GM12878 (cell line): ENCODE data around the gene FSIP1. TPM values are rescaled to one million over a fixed set of nuclear protein-coding genes. Genes with fewer than 3 reads are reported as not detected.

Experiments used
- ATAC-seq: fragments of 200-7000 bp; cut with Tn5 transposase; 3 replicates; pipeline ENCODE4 v1.9.1; 2020; ENCODE audit warnings: mild to moderate bottlenecking, moderate library complexity
- BruUV-seq: library from RNA; stranded (reverse); fragments of 400-500 nt; replicated peaks from 2 replicates; lab custom pipeline; 2021; lab: Mats Ljungman, UMichigan
- CTCF ChIA-PET: fragments of 300-600 bp; sonication (Branson Sonifier 250); formaldehyde crosslinking; extraction: SDS; loops from one replicate; lab custom pipeline; 2021; ENCODE audit warnings: inconsistent platforms; lab: Yijun Ruan, JAX
- POLR2A ChIA-PET: fragments of 350-600 bp; formaldehyde crosslinking; extraction: SDS; loops from one replicate; lab custom pipeline; 2021; ENCODE audit warnings: inconsistent platforms; lab: Charles Lee
- RAD21 ChIA-PET: fragments of 300-600 bp; sonication (Branson Sonifier 250); formaldehyde crosslinking; loops from one replicate; lab custom pipeline; 2023; ENCODE audit warnings: antibody characterized with exemption; ENCODE audit not compliant: unreplicated experiment; lab: Charles Lee
- SMC1A ChIA-PET: fragments of 300-600 bp; sonication (Branson Sonifier 250); formaldehyde crosslinking; loops from one replicate; lab custom pipeline; 2023; ENCODE audit not compliant: unreplicated experiment, uncharacterized antibody; lab: Charles Lee
- DNase-seq: peaks from one replicate; pipeline ENCODE4 v3.0.0-alpha.2; 2011; ENCODE audit warnings: low read depth, low spot score
- FAIRE-seq: peaks from 3 replicates; lab custom pipeline; 2011; peaks lifted over from hg19 to GRCh38; lab: Jason Lieb, UNC
- H2AFZ ChIP-seq: 2 replicates; pipeline ENCODE4 v1.6.0; 2011; ENCODE audit warnings: low read depth, low read length, control low read depth; ENCODE audit not compliant: control insufficient read depth
- H3K27ac ChIP-seq: 2 replicates; pipeline ENCODE4 v1.5.1; 2011; ENCODE audit warnings: control low read depth; ENCODE audit not compliant: control insufficient read depth, insufficient read depth
- H3K27me3 ChIP-seq, 2 experiments: replicated peaks in 1 of 2; 2 replicates each; pipeline versions ENCODE4 v1.6.0 to v1.6.1; 2011; ENCODE audit warnings: low read length in 1 of 2; ENCODE audit not compliant: control insufficient read depth in 2 of 2, insufficient read depth in 2 of 2
- H3K36me3 ChIP-seq, 2 experiments: 2 replicates each; pipeline ENCODE4 v1.5.1; 2011; ENCODE audit warnings: low read length in 1 of 2; ENCODE audit not compliant: control insufficient read depth in 2 of 2, insufficient read depth in 2 of 2
- H3K4me1 ChIP-seq: 2 replicates; pipeline ENCODE4 v1.6.1; 2011; ENCODE audit warnings: mild to moderate bottlenecking, low read length, moderate library complexity, mixed read lengths; ENCODE audit not compliant: control insufficient read depth, insufficient read depth
- H3K4me2 ChIP-seq: 2 replicates; pipeline ENCODE4 v1.6.0; 2011; ENCODE audit warnings: control low read depth; ENCODE audit not compliant: control insufficient read depth, insufficient read depth
- H3K4me3 ChIP-seq: fragments of 200-600 bp; sonication (generic); 2 replicates; pipeline ENCODE4 v1.5.1; 2016
- H3K79me2 ChIP-seq: 2 replicates; pipeline ENCODE4 v1.6.0; 2011; ENCODE audit warnings: low read length; ENCODE audit not compliant: control insufficient read depth, insufficient read depth
- H3K9ac ChIP-seq: 2 replicates; pipeline ENCODE4 v1.8.0; 2011; ENCODE audit warnings: low read length, control low read depth, mixed read lengths; ENCODE audit not compliant: control insufficient read depth, insufficient read depth
- H3K9me3 ChIP-seq: replicated peaks from 3 replicates; pipeline ENCODE4 v1.5.1; 2011; ENCODE audit warnings: mild to moderate bottlenecking, low read length; ENCODE audit not compliant: control insufficient read depth, insufficient read depth
- H4K20me1 ChIP-seq: 2 replicates; pipeline ENCODE4 v1.6.0; 2011; ENCODE audit not compliant: control insufficient read depth, insufficient read depth
- DPF2 ChIP-seq: fragments of 450-650 bp; IDR thresholded peaks from 2 replicates; pipeline ENCODE4 v1.6.1; 2017; ENCODE audit warnings: mild to moderate bottlenecking
- EGR1 ChIP-seq, 2 experiments: IDR thresholded peaks; 1 replicate in 1 of 2; 2 replicates in 1 of 2; pipeline ENCODE4 v1.6.1; 2011 to 2012; ENCODE audit warnings: low read depth in 2 of 2, low read length in 2 of 2, borderline replicate concordance in 1 of 2, mild to moderate bottlenecking in 1 of 2, moderate library complexity in 1 of 2
- ESRRA ChIP-seq: IDR thresholded peaks from 2 replicates; pipeline ENCODE4 v1.6.1; 2012; ENCODE audit warnings: mild to moderate bottlenecking, low read length, improper control_type of control experiment
- HDAC6 ChIP-seq: fragments of 200-600 bp; sonication (generic); IDR thresholded peaks from one replicate; pipeline ENCODE4 v1.8.0; 2017; ENCODE audit warnings: antibody characterized with exemption; ENCODE audit not compliant: unreplicated experiment
- SIN3A ChIP-seq: IDR thresholded peaks from 2 replicates; pipeline ENCODE4 v1.6.1; 2012; ENCODE audit warnings: low read depth, low read length, improper control_type of control experiment
- TARDBP ChIP-seq: IDR thresholded peaks from 2 replicates; pipeline ENCODE4 v1.6.1; 2016; ENCODE audit warnings: borderline replicate concordance
- WRNIP1 ChIP-seq: IDR thresholded peaks from 2 replicates; pipeline ENCODE4 v1.6.1; 2011; ENCODE audit warnings: low read depth, low read length, improper control_type of control experiment, borderline replicate concordance
- WGBS: methylation state at CpG from one replicate; pipeline ENCODE4 v1.1.6; 2016; ENCODE audit warnings: low lambda C conversion rate; ENCODE audit not compliant: insufficient replicate concordance, insufficient coverage; ENCODE audit errors: missing lambda C conversion rate; 5-methylcytosine and 5-hydroxymethylcytosine counted together
- in situ Hi-C: fragments of 300-500 bp; cut with MboI; formaldehyde crosslinking; loops from 9 replicates; pipeline ENCODE4 v1.14.3; 2018; ENCODE audit warnings: mixed read lengths
- intact Hi-C: fragments of 100-400 bp; cut with micrococcal nuclease; formaldehyde crosslinking; loops from one replicate; pipeline ENCODE4 v1.14.2; 2022; ENCODE audit not compliant: unreplicated experiment
- polyA plus RNA-seq, 11 experiments: library from polyadenylated mRNA; depleted of rRNA in 4 of 11; unstranded in 6 of 11; stranded (reverse) in 5 of 11; fragments of >200 nt; fragmentation: Nextera tagmentation in 4 of 11; fragmentation: Illumina TruSeq in 1 of 11; extraction: Ambion mirVana in 4 of 11; extraction: Trizol in 1 of 11; gene quantifications; 1 replicate in 1 of 11; 2 replicates in 10 of 11; pipeline versions ENCODE4 v1.2.1 to v1.2.3, GENCODE V29; 2011 to 2016; ENCODE audit warnings: inconsistent platforms in 2 of 11, missing spikeins in 2 of 11, low read depth in 1 of 11
- total RNA-seq, 4 experiments: library from RNA; depleted of rRNA in 3 of 4; stranded (reverse); fragments of >200 nt in 3 of 4; fragmentation: Illumina TruSeq in 1 of 4; extraction: Trizol in 1 of 4; gene quantifications; 2 replicates each; pipeline versions ENCODE4 v1.2.1 to v1.2.3, GENCODE V29; 2013 to 2021

The FSIP1 gene
- total and polyA plus RNA-seq, 10 of the 15 experiments (the other 5 are each of a cell fraction or from before 2014, with no cell fraction given) = 0.15 to 0.67 (median 0.35) TPM

- TF ChIP-seq SIN3A = no peak
- TF ChIP-seq ESRRA = no peak
These were observed 201.3 kb downstream of the FSIP1 start (continued) for GRCh38 chr15:39581242-39581792.

GRCh38 chr15:39580485-39581241 lies 202.0 kb downstream of the FSIP1 start, which contains the start of gene THBS1:
TSS of gene THBS1 (plus strand) at chr15:39581079. CDS start at chr15:39581858, 779 bp downstream.
- SMC1A ChIA-PET = interaction anchor here (0.5 to 1.8 kb wide), 11 partner anchors 12 to 458 kb away, joined by 3 to 9 read pairs (median 3); no protein-coding TSS in a partner anchor
- Histone ChIP-seq H4K20me1 (no peaks in the 10 kb centered on the region), H3K36me3 (no peaks in the 10 kb centered on the region), H3K9ac (no peak within 1 kb of the TSS), H3K4me1 (no peaks in the 10 kb centered on the region), H3K9me3 (no peaks in the 10 kb centered on the region; the same call in 2 of the 3 replicates), H3K4me3 (peak within 1 kb of the TSS; percentile 58; the same call in 1 of the 2 replicates), H3K27ac (no peak within 1 kb of the TSS), H2AFZ (peak within 1 kb of the TSS; percentile 26), H3K27me3 (peaks cover 4 to 5% of the 10 kb centered on the region in 2 experiments; a peak in 3 of 4 replicates), H3K79me2 (no peaks in the 10 kb centered on the region), H3K4me2 (peak within 1 kb of the TSS; percentile 91)
- RAD21 ChIA-PET = interaction anchor here (0.9 to 2.3 kb wide), 7 partner anchors 10 to 1140 kb away, joined by 3 to 13 read pairs (median 5); no protein-coding TSS in a partner anchor
- CTCF ChIA-PET = interaction anchor here (0.7 to 8.5 kb wide), 25 partner anchors 11 to 1141 kb away, joined by 3 to 68 read pairs (median 5); no protein-coding TSS in a partner anchor
- no peak for FAIRE-seq
- peak; percentile 56 for ATAC-seq
- POLR2A ChIA-PET = interaction anchor here (0.5 kb wide), 1 partner anchor 431 kb away, joined by 3 read pairs; no protein-coding TSS in a partner anchor
- no peak for TF ChIP-seq WRNIP1
- TF ChIP-seq TARDBP = no peak
- TF ChIP-seq EGR1 (IDR thresholded peaks at IDR 0.05; ENCODE audit: borderline replicate concordance in 1 of 2, low read depth in 2 of 2, low read length in 2 of 2) = 0 out of 3 replicates have a peak, but pooled peaks of 1 of the 2 experiments have one; percentile 20
- 0 out of 2 replicates have a peak, but pooled peaks have one; percentile 16 for TF ChIP-seq DPF2
- peak; percentile 36 for TF ChIP-seq HDAC6
- 12% methylated on average over 39 of the region's 74 CpGs for WGBS
- in situ Hi-C loops (loop anchor here (5.0 to 25.0 kb wide), 3 partner anchors 453 to 873 kb away; no protein-coding TSS in a partner anchor), intact Hi-C loops (loop anchor here (1.0 to 5.0 kb wide), 6 partner anchors 107 to 868 kb away; no protein-coding TSS in a partner anchor)
- no TSS peak for BruUV-seq
- no peak for DNase-seq
